Measurements from ENCODE around the gene SAMD4B. TPM values are rescaled to one million over a fixed set of nuclear protein-coding genes. Genes with fewer than 3 reads are reported as not detected.

Gene SAMD4B
- total RNA-seq, 1 experiment from 2014 or later = 135 TPM

- Histone ChIP-seq H2AK5ac (ENCODE audit: insufficient read length, low read length) (no peak overlapping the region), H3K9ac (ENCODE audit: extremely low read depth, insufficient read length, low read length) (no peak overlapping the region)
These were observed 35.0 kb upstream of the SAMD4B start for GRCh38 chr19:39307046-39307821.

More at GRCh38 chr19:39307046-39307821, 35.0 kb upstream of the SAMD4B start:
- H4K91ac ChIP-seq (ENCODE audit: insufficient read length, low read depth, low read length) = no peak overlapping the region
- no peak overlapping the region for H3T11ph ChIP-seq (ENCODE audit: low read length)
- Mint-ChIP-seq H3K4me1 (peaks cover 25 to 65% of the 10 kb centered on the region in 2 experiments), H3K27me3 (ENCODE audit: low read depth) (peaks cover 57% of the 10 kb centered on the region), H3K36me3 (ENCODE audit: insufficient read depth in 1 of 3, low read depth in 3 of 3) (peaks cover 3 to 13% (median 5%) of the 10 kb centered on the region in 3 experiments; a peak in 4 of 7 replicates), H3K9me3 (no peaks in the 10 kb centered on the region), H3K27ac (no peak overlapping the region), H3K4me3 (peak overlapping the region; percentile 66 to 86)
- H3K56ac ChIP-seq (ENCODE audit: insufficient read length, low read depth, low read length) = no peak overlapping the region
- H4K5ac ChIP-seq (ENCODE audit: insufficient read length, low read depth, low read length) = no peak overlapping the region
- no peak overlapping the region for H2BK120ac ChIP-seq (ENCODE audit: low read depth, low read length, poor library complexity, severe bottlenecking)
- no peak overlapping the region for H2BK15ac ChIP-seq (ENCODE audit: low read depth, low read length)
- no peak overlapping the region for H2AFZ ChIP-seq (ENCODE audit: low read length)
- peak overlapping the region; percentile 44 for H3K4me2 ChIP-seq (ENCODE audit: insufficient read depth, insufficient read length, low read length)
- no peaks in the 10 kb centered on the region for H3K9me3 ChIP-seq (ENCODE audit: control insufficient read depth, low read depth, low read length)
- no peak overlapping the region for H2BK12ac ChIP-seq (ENCODE audit: insufficient read length, low read depth, low read length)
- no peak overlapping the region for H3K27ac ChIP-seq (ENCODE audit: insufficient read length, low read depth, low read length)
- no CpG with 5 or more reads among the region's 71 CpGs for WGBS (ENCODE audit: extremely low coverage, insufficient read length, low lambda C conversion rate)
- H3K14ac ChIP-seq (ENCODE audit: insufficient read depth, low read length) = no peak overlapping the region
- no peak overlapping the region for H4K8ac ChIP-seq (replicated peaks; ENCODE audit: insufficient read length, low read depth, low read length)
- H3K4ac ChIP-seq (ENCODE audit: low read depth, low read length) = no peak overlapping the region
- TF ChIP-seq, protein P1, sequence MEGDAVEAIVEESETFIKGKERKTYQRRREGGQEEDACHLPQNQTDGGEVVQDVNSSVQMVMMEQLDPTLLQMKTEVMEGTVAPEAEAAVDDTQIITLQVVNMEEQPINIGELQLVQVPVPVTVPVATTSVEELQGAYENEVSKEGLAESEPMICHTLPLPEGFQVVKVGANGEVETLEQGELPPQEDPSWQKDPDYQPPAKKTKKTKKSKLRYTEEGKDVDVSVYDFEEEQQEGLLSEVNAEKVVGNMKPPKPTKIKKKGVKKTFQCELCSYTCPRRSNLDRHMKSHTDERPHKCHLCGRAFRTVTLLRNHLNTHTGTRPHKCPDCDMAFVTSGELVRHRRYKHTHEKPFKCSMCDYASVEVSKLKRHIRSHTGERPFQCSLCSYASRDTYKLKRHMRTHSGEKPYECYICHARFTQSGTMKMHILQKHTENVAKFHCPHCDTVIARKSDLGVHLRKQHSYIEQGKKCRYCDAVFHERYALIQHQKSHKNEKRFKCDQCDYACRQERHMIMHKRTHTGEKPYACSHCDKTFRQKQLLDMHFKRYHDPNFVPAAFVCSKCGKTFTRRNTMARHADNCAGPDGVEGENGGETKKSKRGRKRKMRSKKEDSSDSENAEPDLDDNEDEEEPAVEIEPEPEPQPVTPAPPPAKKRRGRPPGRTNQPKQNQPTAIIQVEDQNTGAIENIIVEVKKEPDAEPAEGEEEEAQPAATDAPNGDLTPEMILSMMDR (conservative IDR thresholded peaks at IDR 0.05) = no peak
- DNase-seq = peak; percentile 83
- no peaks in the 10 kb centered on the region; the same call in 1 of the 2 replicates for H3K27me3 ChIP-seq (ENCODE audit: insufficient read depth, low read length)
- H3K23me2 ChIP-seq (ENCODE audit: insufficient read length, low read depth, low read length, poor library complexity, severe bottlenecking) = peaks cover 16% of the 10 kb centered on the region
- H3K79me1 ChIP-seq (ENCODE audit: insufficient read depth, low read depth, low read length, poor library complexity, severe bottlenecking) = no peaks in the 10 kb centered on the region
- H2BK20ac ChIP-seq (ENCODE audit: low read depth, low read length, poor library complexity, severe bottlenecking) = no peak overlapping the region
- H4K20me1 ChIP-seq (ENCODE audit: control insufficient read depth, insufficient read depth, insufficient read length) = no peaks in the 10 kb centered on the region
- H2BK5ac ChIP-seq (ENCODE audit: insufficient read length, low read length) = no peak overlapping the region
- H3K79me2 ChIP-seq (ENCODE audit: insufficient read depth, low read length) = no peaks in the 10 kb centered on the region
- H3K23ac ChIP-seq (ENCODE audit: insufficient read length, low read depth, low read length) = no peak overlapping the region
- H3K18ac ChIP-seq (ENCODE audit: insufficient read length, low read depth, low read length) = no peak overlapping the region
- H3K4me1 ChIP-seq (ENCODE audit: insufficient read depth, low read length) = peaks cover 3% of the 10 kb centered on the region; the same call in 1 of the 2 replicates
